ENCODE data around the gene PRKG1. TPM values are rescaled to one million over a fixed set of nuclear protein-coding genes. Genes with fewer than 3 reads are reported as not detected.

PRKG1 gene
- total and polyA plus RNA-seq, 2 donors (not counting 1 experiment from before 2014, with no cell fraction given), result not detected

GRCh38 chr10:51129946-51130544 is 55.8 kb downstream of the PRKG1 start:
- ChIA-PET CTCF (no interaction called here), POLR2A (no interaction called here)
- no CpG with 5 or more reads among the region's 2 CpGs for WGBS (ENCODE audit: insufficient coverage)
- no peaks in the 10 kb centered on the region for H3K27me3 ChIP-seq (replicated peaks in 1 of 4; ENCODE audit: control extremely low read depth in 1 of 4, control insufficient read depth in 3 of 4, insufficient read depth in 4 of 4, low read length in 3 of 4)
- Mint-ChIP-seq H3K4me3 (no peak overlapping the region), H3K9me3 (ENCODE audit: insufficient read depth) (peaks cover 3% of the 10 kb centered on the region), H3K27me3 (no peaks in the 10 kb centered on the region), H3K4me1 (no peaks in the 10 kb centered on the region), H3K27ac (no peak overlapping the region)
- no peak for ATAC-seq (ENCODE audit: low read depth)
- no peaks in the 10 kb centered on the region for H3K36me3 ChIP-seq (replicated peaks in 1 of 2; ENCODE audit: control extremely low read depth in 1 of 2, control insufficient read depth in 1 of 2, extremely low read depth in 1 of 2, insufficient read depth in 2 of 2, low read length in 1 of 2)
- H3K9me3 ChIP-seq (ENCODE audit: control extremely low read depth in 1 of 3, control insufficient read depth in 2 of 3, insufficient read depth in 1 of 3, low read length in 2 of 3), result no peaks in the 10 kb centered on the region
- no peak overlapping the region for H3K4me3 ChIP-seq (ENCODE audit: control extremely low read depth in 1 of 5, extremely low read depth in 1 of 5, insufficient read depth in 1 of 5, low read depth in 2 of 5, low read length in 4 of 5)
- no peak for DNase-seq
- H4K20me1 ChIP-seq (ENCODE audit: control insufficient read depth, insufficient read depth, low read length, poor library complexity, severe bottlenecking), result no peaks in the 10 kb centered on the region
- H3K4me1 ChIP-seq (ENCODE audit: control insufficient read depth in 2 of 2, insufficient read depth in 2 of 2, low read length in 2 of 2), result no peaks in the 10 kb centered on the region
- no peak overlapping the region for H2AFZ ChIP-seq (ENCODE audit: insufficient read depth, low read depth, low read length, poor library complexity, severe bottlenecking)
- H3K27ac ChIP-seq (ENCODE audit: low read length in 2 of 2), result no peak overlapping the region
- H3K79me2 ChIP-seq (ENCODE audit: control insufficient read depth, insufficient read depth, low read length), result no peaks in the 10 kb centered on the region
- no peak overlapping the region for H3K9ac ChIP-seq (ENCODE audit: low read length)
- intact Hi-C loops (cut with micrococcal nuclease), result no loop called here
- H3K4me2 ChIP-seq (replicated peaks; ENCODE audit: low read depth, low read length, poor library complexity, severe bottlenecking), result no peak overlapping the region
- no peak for TF ChIP-seq CTCF (IDR thresholded peaks at IDR 0.05)
- TF ChIP-seq EZH2 (IDR thresholded peaks at IDR 0.05; ENCODE audit: borderline replicate concordance, insufficient read depth, low read depth, low read length, poor library complexity, severe bottlenecking), result no peak

GRCh38 chr10:51137756-51138529 is 63.7 kb downstream of the PRKG1 start:
- WGBS (ENCODE audit: insufficient coverage), result 100% methylated on average over 1 of the region's 2 CpGs
- no peaks in the 10 kb centered on the region for H3K4me1 Mint-ChIP-seq
- Histone ChIP-seq H3K4me2 (replicated peaks; ENCODE audit: low read depth, low read length, poor library complexity, severe bottlenecking) (no peak overlapping the region), H3K4me1 (ENCODE audit: control insufficient read depth in 2 of 2, insufficient read depth in 2 of 2, low read length in 2 of 2) (no peaks in the 10 kb centered on the region), H3K9ac (ENCODE audit: low read length) (no peak overlapping the region), H3K36me3 (replicated peaks in 1 of 2; ENCODE audit: control extremely low read depth in 1 of 2, control insufficient read depth in 1 of 2, extremely low read depth in 1 of 2, insufficient read depth in 2 of 2, low read length in 1 of 2) (no peaks in the 10 kb centered on the region), H4K20me1 (ENCODE audit: control insufficient read depth, insufficient read depth, low read length, poor library complexity, severe bottlenecking) (no peaks in the 10 kb centered on the region), H2AFZ (ENCODE audit: insufficient read depth, low read depth, low read length, poor library complexity, severe bottlenecking) (no peak overlapping the region), H3K27ac (ENCODE audit: low read length in 2 of 2) (no peak overlapping the region), H3K4me3 (ENCODE audit: control extremely low read depth in 1 of 5, extremely low read depth in 1 of 5, insufficient read depth in 1 of 5, low read depth in 2 of 5, low read length in 4 of 5) (no peak overlapping the region), H3K27me3 (replicated peaks in 1 of 4; ENCODE audit: control extremely low read depth in 1 of 4, control insufficient read depth in 3 of 4, insufficient read depth in 4 of 4, low read length in 3 of 4) (no peaks in the 10 kb centered on the region), H3K79me2 (ENCODE audit: control insufficient read depth, insufficient read depth, low read length) (no peaks in the 10 kb centered on the region), H3K9me3 (ENCODE audit: control extremely low read depth in 1 of 3, control insufficient read depth in 2 of 3, insufficient read depth in 1 of 3, low read length in 2 of 3) (no peaks in the 10 kb centered on the region)
- no peaks in the 10 kb centered on the region for H3K27me3 Mint-ChIP-seq
- no peaks in the 10 kb centered on the region for H3K9me3 Mint-ChIP-seq (ENCODE audit: insufficient read depth)
- TF ChIP-seq CTCF (IDR thresholded peaks at IDR 0.05) (no peak), EZH2 (IDR thresholded peaks at IDR 0.05; ENCODE audit: borderline replicate concordance, insufficient read depth, low read depth, low read length, poor library complexity, severe bottlenecking) (no peak)
- ChIA-PET POLR2A (no interaction called here), CTCF (no interaction called here)
- H3K4me3 Mint-ChIP-seq, result no peak overlapping the region
- intact Hi-C loops (cut with micrococcal nuclease), result no loop called here
- no peak overlapping the region for H3K27ac Mint-ChIP-seq
- no peak for DNase-seq
- no peak for ATAC-seq (ENCODE audit: low read depth)

Data from B cell (primary cell).